AG09319 (cell line): ENCODE data around the gene KEL.

Experiments used
- DNase-seq: peaks from one replicate; pipeline ENCODE4 v3.0.0-alpha.2; 2010; ENCODE audit warnings: low read depth; ENCODE audit errors: extremely low read depth
- CTCF ChIP-seq: IDR thresholded peaks from 2 replicates; pipeline ENCODE4 v1.5.1; 2011; ENCODE audit warnings: low read depth, mild to moderate bottlenecking, inconsistent platforms, low read length, moderate library complexity

KEL gene

GRCh38 chr7:142935941-142936565 lies 26.1 kb downstream of the KEL start:
- no peak for DNase-seq
- TF ChIP-seq CTCF, result no peak

- TF ChIP-seq CTCF, result no peak
- no peak for DNase-seq
Observed at GRCh38 chr7:142934056-142934455, 28.1 kb downstream of the KEL start.

- TF ChIP-seq CTCF, result no peak
- DNase-seq, result no peak
Observed at GRCh38 chr7:142933624-142934023, 28.5 kb downstream of the KEL start, which contains the start of gene TRPV5. TRPV5 (minus strand) TSS chr7:142933746; CDS start chr7:142933459, 287 bp downstream.

- DNase-seq, result no peak
- TF ChIP-seq CTCF, result no peak
Observed at GRCh38 chr7:142933092-142933475, 29.1 kb downstream of the KEL start.

- TF ChIP-seq CTCF, result no peak
- no peak for DNase-seq
Observed at GRCh38 chr7:142932386-142933091, 29.6 kb downstream of the KEL start.

GRCh38 chr7:142930126-142930730 lies 31.9 kb downstream of the KEL start:
- no peak for TF ChIP-seq CTCF
- no peak for DNase-seq

- no peak for DNase-seq
- TF ChIP-seq CTCF, result no peak
Observed at GRCh38 chr7:142927949-142928348, 34.2 kb downstream of the KEL start.
